Neural cell (in vitro differentiated cells): Measurements from ENCODE around the gene HHIP.
"Not testable (repeated sequence)": the region's sequence is repeated elsewhere in the genome, so short reads cannot be mapped to it uniquely, and the experiment has no call there.

Source experiments
- EP300 ChIP-seq: fragments of 450-650 bp; conservative IDR thresholded peaks from 2 replicates; pipeline ENCODE4 v1.6.1; 2014; ENCODE audit warnings: antibody characterized with exemption, mild to moderate bottlenecking, moderate library complexity; ENCODE audit not compliant: poor library complexity, severe bottlenecking
- SMC3 ChIP-seq: fragments of 450-650 bp; conservative IDR thresholded peaks from 2 replicates; pipeline ENCODE4 v1.6.1; 2014; ENCODE audit warnings: antibody characterized with exemption, mild to moderate bottlenecking, moderate library complexity; ENCODE audit not compliant: poor library complexity
- TF ChIP-seq, protein P1 (sequence below): fragments of 450-650 bp; IDR thresholded peaks from 2 replicates; pipeline ENCODE4 v1.5.1; 2014; ENCODE audit warnings: antibody characterized with exemption, mild to moderate bottlenecking, moderate library complexity; ENCODE audit not compliant: poor library complexity, severe bottlenecking

DNA sequence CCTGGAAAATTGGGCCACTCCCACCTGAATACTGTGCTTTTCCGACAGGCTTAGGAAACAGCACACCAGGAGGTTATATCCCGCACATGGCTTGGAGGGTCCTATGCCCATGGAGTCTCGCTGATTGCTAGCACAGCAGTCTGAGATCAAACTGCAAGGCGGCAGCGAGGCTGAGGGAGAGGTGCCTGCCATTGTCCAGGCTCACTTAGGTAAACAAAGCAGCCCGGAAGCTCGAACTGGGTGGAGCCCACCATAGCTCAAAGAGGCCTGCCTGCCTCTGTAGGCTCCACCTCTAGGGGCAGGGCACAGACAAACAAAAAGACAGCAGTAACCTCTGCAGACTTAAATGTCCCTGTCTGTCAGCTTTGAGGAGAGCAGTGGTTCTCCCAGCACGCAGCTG is 122.9 kb downstream of the HHIP start:
- TF ChIP-seq, protein P1, sequence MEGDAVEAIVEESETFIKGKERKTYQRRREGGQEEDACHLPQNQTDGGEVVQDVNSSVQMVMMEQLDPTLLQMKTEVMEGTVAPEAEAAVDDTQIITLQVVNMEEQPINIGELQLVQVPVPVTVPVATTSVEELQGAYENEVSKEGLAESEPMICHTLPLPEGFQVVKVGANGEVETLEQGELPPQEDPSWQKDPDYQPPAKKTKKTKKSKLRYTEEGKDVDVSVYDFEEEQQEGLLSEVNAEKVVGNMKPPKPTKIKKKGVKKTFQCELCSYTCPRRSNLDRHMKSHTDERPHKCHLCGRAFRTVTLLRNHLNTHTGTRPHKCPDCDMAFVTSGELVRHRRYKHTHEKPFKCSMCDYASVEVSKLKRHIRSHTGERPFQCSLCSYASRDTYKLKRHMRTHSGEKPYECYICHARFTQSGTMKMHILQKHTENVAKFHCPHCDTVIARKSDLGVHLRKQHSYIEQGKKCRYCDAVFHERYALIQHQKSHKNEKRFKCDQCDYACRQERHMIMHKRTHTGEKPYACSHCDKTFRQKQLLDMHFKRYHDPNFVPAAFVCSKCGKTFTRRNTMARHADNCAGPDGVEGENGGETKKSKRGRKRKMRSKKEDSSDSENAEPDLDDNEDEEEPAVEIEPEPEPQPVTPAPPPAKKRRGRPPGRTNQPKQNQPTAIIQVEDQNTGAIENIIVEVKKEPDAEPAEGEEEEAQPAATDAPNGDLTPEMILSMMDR = not testable (repeated sequence)
- TF ChIP-seq EP300, SMC3: not testable (repeated sequence)
